ENCODE measurements around the gene LLGL2.

- TF ChIP-seq CTCF (conservative IDR thresholded peaks at IDR 0.05) (no peak), ZFX (IDR thresholded peaks at IDR 0.05) (no peak)
Measured at GRCh38 chr17:75584849-75585175, 59.3 kb downstream of the LLGL2 start.
